ENCODE measurements around the gene NSUN3.

NSUN3 gene

DNA sequence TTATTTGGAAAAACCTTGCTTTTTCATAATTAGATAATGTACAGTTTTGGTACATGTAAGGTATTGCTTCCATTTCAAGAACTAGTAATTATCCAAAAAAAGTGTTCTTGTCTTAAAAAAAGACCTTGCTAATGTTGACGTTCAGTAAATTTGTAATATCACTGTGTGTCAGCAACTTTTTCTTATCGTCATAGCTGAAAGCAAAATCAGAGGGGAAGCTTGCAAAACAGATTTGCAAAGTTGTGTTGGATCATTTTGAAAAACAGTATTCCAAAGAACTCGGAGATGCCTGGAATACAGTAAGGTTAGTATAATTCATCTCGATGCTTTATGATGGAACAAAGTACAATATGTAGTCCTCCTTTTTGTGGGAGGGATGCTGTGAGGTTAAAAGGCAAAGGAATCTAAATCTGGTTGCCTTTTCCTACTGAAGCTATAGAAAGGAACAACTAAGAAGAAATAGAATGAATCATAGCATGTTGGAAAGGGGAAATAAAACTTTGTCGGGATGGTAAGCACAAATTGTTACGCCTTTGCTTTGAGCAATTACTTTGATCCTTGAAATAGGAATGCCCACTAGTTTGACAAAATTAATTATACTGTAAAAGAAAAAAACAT is 1.5 kb downstream of the NSUN3 start:
- H3K27ac ChIP-seq, result peak overlapping the region; percentile 96
- peaks cover 27% of the 10 kb centered on the region in 2 experiments for H3K4me1 ChIP-seq (ENCODE audit: control insufficient read depth in 1 of 2, insufficient read depth in 1 of 2, low read depth in 1 of 2, low read length in 1 of 2)
- H3K36me3 ChIP-seq, result peaks cover 12% of the 10 kb centered on the region
- TF ChIP-seq, protein P1, sequence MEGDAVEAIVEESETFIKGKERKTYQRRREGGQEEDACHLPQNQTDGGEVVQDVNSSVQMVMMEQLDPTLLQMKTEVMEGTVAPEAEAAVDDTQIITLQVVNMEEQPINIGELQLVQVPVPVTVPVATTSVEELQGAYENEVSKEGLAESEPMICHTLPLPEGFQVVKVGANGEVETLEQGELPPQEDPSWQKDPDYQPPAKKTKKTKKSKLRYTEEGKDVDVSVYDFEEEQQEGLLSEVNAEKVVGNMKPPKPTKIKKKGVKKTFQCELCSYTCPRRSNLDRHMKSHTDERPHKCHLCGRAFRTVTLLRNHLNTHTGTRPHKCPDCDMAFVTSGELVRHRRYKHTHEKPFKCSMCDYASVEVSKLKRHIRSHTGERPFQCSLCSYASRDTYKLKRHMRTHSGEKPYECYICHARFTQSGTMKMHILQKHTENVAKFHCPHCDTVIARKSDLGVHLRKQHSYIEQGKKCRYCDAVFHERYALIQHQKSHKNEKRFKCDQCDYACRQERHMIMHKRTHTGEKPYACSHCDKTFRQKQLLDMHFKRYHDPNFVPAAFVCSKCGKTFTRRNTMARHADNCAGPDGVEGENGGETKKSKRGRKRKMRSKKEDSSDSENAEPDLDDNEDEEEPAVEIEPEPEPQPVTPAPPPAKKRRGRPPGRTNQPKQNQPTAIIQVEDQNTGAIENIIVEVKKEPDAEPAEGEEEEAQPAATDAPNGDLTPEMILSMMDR (IDR thresholded peaks at IDR 0.05), result no peak
- H3K9me3 ChIP-seq, result no peaks in the 10 kb centered on the region
- H3K4me3 ChIP-seq (ENCODE audit: low read depth in 1 of 2, low read length in 1 of 2), result peak overlapping the region in 1 of 2 experiments; percentile 74
- H3K27me3 ChIP-seq, result no peaks in the 10 kb centered on the region

DNA sequence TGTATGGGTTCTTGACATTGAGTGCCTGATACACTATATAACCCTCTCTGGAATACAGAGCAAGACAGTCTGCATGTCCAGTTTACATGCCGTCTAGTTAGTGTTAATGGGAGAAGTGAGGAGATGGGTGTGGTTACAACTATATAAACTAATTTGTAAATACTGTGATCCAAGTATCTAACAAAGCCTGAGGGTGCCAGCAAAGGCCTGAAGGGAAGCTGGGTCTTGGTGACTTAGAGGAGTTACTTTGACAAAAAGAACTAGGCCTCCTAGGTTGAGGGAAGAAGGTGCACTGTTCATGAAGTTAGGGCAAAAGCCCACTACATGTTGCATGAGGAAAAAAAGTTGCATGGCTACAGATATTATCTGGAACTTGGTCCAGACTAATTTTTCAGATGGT is 2.3 kb downstream of the NSUN3 start:
- peaks cover 12% of the 10 kb centered on the region for H3K36me3 ChIP-seq
- no peak overlapping the region for H3K4me3 ChIP-seq (ENCODE audit: low read depth in 1 of 2, low read length in 1 of 2)
- H3K27me3 ChIP-seq, result no peaks in the 10 kb centered on the region
- H3K9me3 ChIP-seq, result no peaks in the 10 kb centered on the region
- no peak overlapping the region for H3K27ac ChIP-seq
- peaks cover 27% of the 10 kb centered on the region in 2 experiments for H3K4me1 ChIP-seq (ENCODE audit: control insufficient read depth in 1 of 2, insufficient read depth in 1 of 2, low read depth in 1 of 2, low read length in 1 of 2)
- TF ChIP-seq, protein P1 (IDR thresholded peaks at IDR 0.05), result no peak

DNA sequence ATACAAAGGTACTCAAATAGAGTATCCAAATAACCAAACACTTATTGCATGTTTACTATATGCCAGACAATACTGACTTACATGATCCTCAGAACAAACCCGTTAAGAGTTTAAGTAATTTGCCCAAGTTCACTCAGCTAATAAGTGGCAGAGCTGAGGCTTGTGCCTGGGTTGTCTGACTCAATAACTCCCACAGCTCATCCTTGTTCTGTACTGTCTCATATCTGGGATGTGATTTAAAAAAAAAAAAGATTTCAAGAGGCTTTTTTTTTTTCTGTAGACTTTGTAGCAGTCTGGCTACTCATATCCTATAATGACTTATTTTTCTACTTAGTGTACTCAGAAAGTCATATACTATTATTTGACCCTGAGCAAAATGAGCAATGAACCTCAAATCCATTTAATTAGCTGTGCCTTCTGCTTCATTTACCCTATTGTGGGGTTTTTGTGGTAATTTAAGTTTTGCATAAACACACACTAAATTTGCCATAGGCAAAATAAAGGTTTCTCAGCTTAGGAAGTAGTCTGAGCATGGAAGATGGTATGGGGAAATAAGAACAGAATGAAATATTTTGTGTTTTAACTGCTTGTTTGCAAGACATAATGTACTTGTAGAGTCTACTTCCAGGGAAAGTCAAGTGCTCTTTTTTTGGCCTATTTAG is 3.1 kb downstream of the NSUN3 start:
- no peaks in the 10 kb centered on the region for H3K9me3 ChIP-seq
- no peaks in the 10 kb centered on the region for H3K27me3 ChIP-seq
- H3K4me1 ChIP-seq (ENCODE audit: control insufficient read depth in 1 of 2, insufficient read depth in 1 of 2, low read depth in 1 of 2, low read length in 1 of 2), result peaks cover 27% of the 10 kb centered on the region in 2 experiments
- no peak overlapping the region for H3K27ac ChIP-seq
- no peak overlapping the region for H3K4me3 ChIP-seq (ENCODE audit: low read depth in 1 of 2, low read length in 1 of 2)
- TF ChIP-seq, protein P1 (IDR thresholded peaks at IDR 0.05), result no peak
- H3K36me3 ChIP-seq, result peaks cover 12% of the 10 kb centered on the region

DNA sequence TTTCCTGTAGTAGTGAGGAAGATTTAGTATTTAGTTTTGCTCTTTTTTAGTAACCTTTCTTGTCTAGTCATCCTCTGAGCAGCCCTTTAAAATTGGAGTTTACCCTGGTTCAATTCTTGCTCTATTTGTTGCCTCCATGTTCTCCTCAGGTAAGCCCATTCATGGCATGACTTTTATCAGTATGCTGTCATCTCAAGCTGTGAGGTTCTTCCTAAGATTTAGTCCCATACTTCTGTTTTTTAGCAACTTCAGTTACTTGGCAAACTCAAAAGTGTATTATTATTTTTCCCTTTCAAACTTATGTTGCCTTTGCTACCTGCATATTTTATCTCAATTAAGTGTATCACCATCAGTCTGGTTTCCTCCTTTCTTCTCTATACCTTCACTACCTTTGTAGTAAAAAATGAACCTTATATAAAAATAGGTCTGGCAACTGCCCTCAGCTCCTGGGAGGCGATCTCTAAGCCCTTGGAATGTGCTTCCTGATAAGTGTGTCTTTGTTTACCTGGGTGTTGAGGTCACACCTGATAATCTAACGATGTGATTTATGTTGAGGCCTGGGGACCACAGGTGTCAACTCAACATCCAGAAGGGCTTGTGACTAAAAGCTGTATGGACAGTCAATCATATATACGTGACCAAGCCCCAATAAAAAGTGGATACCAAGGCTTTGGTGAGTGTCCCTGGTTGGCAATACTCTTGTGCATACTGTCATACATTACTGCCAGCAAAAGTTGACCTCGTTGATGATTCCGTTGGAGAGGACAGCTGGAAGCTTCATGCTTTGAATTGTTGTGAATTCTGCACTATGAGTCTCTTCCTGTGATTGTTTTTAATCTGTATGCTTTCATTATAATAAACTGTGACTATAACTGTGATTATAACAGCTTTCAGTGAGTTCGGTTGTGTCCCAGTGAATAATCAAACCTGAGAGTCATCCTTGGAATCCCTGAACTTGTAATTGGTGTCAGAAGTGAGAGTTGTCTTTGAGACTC is 3.9 kb downstream of the NSUN3 start:
- H3K27ac ChIP-seq, result no peak overlapping the region
- TF ChIP-seq, protein P1 (IDR thresholded peaks at IDR 0.05), result no peak

DNA sequence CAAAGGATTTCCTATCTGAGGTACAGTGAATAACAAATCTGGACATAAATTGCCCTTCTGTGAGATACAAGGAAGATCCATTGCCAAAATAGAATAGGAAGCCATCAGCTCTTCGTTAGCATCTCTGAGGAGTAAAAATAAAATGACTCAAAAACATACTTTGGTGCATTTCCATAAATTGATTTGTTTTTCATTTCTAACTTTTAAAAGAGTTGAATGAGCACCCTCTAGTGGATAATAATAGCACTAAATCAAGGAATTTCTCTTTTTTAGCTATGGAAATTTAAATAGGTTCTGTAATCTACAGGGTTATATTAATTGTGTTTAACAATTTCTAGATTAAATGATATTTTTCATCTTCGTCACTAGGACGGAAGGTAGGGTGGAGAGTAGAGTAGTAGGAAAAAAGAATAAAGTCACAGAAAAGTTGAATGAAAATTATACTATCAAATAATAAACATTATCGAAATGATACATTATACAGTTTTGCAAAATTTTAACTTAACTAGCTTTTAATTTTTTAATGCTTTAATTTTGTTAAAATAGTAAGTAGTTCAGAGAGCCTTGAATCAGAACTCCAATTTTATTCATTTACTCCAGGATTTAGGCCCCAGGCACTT is 6.4 kb downstream of the NSUN3 start:
- Histone ChIP-seq H3K27me3 (no peaks in the 10 kb centered on the region), H3K9me3 (no peaks in the 10 kb centered on the region), H3K36me3 (peaks cover 23% of the 10 kb centered on the region), H3K27ac (no peak overlapping the region), H3K4me1 (ENCODE audit: control insufficient read depth in 1 of 2, insufficient read depth in 1 of 2, low read depth in 1 of 2, low read length in 1 of 2) (peaks cover 8 to 9% of the 10 kb centered on the region in 2 experiments), H3K4me3 (ENCODE audit: low read depth in 1 of 2, low read length in 1 of 2) (no peak overlapping the region)
- TF ChIP-seq, protein P1 (IDR thresholded peaks at IDR 0.05), result peak; percentile 41

More for the DNA sequence above, 3.9 kb downstream of the NSUN3 start:
- Histone ChIP-seq H3K4me3 (ENCODE audit: low read depth in 1 of 2, low read length in 1 of 2) (no peak overlapping the region), H3K9me3 (no peaks in the 10 kb centered on the region), H3K27me3 (no peaks in the 10 kb centered on the region), H3K36me3 (peaks cover 17% of the 10 kb centered on the region), H3K4me1 (ENCODE audit: control insufficient read depth in 1 of 2, insufficient read depth in 1 of 2, low read depth in 1 of 2, low read length in 1 of 2) (peaks cover 26 to 27% of the 10 kb centered on the region in 2 experiments)
